Activated CD4-positive, alpha-beta T cell treated with anti-CD3 and anti-CD28 coated beads, Interleukin-2, amount 50 U/mL, for 24 hours (primary cell): ENCODE data around the gene KCNB1.
A peak's percentile ranks its signal among the peaks of the same experiment; 100 is the strongest.
"Not testable (repeated sequence)": the region's sequence is repeated elsewhere in the genome, so short reads cannot be mapped to it uniquely, and the experiment has no call there.

Experiments used
- DNase-seq, 2 donors: peaks; one replicate each; pipeline ENCODE4 v3.0.0-alpha.2; 2020; ENCODE audit warnings: low read depth in 1 of 2, low spot score in 1 of 2

KCNB1 gene

GRCh38 chr20:49330701-49331615, 151.5 kb downstream of the KCNB1 start:
- DNase-seq = no peak

- DNase-seq = no peak
Observed at GRCh38 chr20:49328790-49329189, 153.7 kb downstream of the KCNB1 start.

- no peak for DNase-seq
Observed at GRCh38 chr20:49326026-49326425, 156.4 kb downstream of the KCNB1 start.

GRCh38 chr20:49324306-49324705, 158.2 kb downstream of the KCNB1 start:
- no peak for DNase-seq

- DNase-seq = peak in 1 of 2 donors; percentile 16
Observed at GRCh38 chr20:49323622-49324238, 158.7 kb downstream of the KCNB1 start.

- DNase-seq = no peak
Observed at GRCh38 chr20:49320460-49320859, 162.0 kb downstream of the KCNB1 start.

- DNase-seq = no peak
Observed at GRCh38 chr20:49319208-49319809, 163.2 kb downstream of the KCNB1 start.

- DNase-seq = no peak
Observed at GRCh38 chr20:49318430-49319207, 163.8 kb downstream of the KCNB1 start.

- no peak for DNase-seq
Observed at GRCh38 chr20:49318091-49318429, 164.4 kb downstream of the KCNB1 start.

GRCh38 chr20:49316704-49317103, 165.8 kb downstream of the KCNB1 start:
- DNase-seq = no peak

GRCh38 chr20:49315580-49315979, 166.9 kb downstream of the KCNB1 start:
- DNase-seq = no peak

- DNase-seq = not testable (repeated sequence)
Observed at GRCh38 chr20:49314052-49314451, 168.4 kb downstream of the KCNB1 start.
